Stimulated activated CD8-positive, alpha-beta memory T cell treated with anti-CD3 and anti-CD28 coated beads, Interleukin-15, amount 100 ng/mL, for 1 hour (primary cell): ENCODE results near the gene SH3GL3.

Source experiments
- DNase-seq: peaks from one replicate; pipeline ENCODE4 v3.0.0-alpha.2; 2020; ENCODE audit warnings: low read depth

Gene SH3GL3

DNA sequence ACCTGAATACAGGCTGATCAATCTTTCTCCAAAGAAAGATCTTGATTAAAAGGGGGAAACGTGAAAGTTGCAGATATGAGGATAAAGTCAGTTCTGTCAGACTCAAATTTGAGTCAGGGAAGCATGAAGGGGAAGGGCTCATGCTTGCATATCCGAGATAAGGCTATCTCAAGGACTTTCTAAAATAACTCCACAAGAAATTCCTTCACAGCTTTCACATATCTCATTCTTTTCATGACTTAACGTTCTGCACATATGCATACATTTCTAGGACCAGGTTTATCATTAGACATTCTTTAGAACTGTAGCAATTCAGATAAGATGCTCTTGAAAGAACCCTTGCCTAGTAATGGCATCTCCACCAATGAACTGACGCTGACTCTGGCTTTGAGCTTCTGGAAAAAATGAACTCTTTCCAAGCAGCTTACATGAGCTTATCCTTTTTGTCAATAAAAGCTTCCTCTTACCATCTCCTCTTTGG lies 15.9 kb downstream of the SH3GL3 start:
- DNase-seq = no peak

DNA sequence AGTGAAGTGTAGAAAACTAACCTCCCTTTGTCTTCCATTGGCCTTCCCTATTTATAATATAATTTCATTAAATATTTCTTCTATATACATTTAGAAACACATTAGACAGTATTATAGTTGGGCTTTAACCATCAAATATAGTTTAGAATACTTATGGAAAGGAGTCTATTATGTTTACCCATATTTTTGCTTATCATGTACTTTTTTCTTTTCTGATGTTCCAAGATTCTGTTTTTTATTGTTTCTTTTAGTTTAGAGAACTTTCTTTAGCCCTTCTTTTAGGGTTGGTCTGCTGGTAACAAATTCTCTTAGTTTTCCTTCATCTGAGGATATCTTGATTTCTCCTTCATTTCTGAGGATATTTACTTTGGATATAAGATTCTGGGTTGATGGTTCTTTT lies 23.7 kb downstream of the SH3GL3 start:
- no peak for DNase-seq

DNA sequence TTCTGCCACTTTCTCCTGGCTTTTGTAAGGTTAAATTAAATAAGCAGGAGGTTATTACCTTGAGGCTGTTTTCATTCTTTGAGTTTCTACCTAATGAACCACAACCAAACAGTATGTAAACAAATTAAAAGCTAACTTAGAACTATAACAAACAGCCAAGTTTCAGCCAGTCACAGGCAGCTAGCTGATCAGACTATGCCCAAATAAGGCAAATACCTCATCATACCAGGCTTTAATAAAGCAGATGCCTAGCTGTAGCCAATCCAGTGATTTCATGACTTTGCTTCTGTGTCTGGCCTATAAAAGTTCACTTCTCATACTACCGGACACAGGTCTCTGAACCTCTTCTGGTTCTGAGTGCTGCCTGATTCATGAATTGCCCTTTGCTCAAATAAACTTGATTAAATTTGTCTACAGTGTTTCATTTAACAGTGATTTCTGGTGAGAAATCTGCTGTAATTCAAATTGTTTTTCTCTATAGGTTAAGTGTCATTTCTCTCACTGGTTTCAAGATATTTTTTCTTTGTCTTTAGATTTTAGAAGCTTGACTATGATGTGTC lies 24.2 kb downstream of the SH3GL3 start:
- no peak for DNase-seq

DNA sequence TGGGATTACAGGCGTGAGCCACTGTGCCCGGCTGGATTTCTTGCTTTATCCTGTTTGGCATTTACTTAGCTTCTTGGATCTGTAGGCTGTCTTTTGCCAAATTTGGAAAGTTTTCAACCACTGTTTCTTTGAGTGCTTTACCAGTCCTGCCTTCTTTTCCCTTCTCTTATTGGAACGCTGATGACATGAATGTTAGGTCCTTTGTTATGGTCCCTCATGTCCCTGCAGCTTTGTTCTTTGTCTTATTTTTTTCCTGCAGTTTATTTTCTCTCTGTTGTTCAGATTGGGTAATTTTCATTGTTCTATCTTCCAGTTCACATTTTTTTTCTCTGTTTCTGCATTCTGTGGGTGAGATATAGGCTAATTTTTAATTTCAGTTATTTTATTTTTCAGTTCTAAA lies 25.0 kb downstream of the SH3GL3 start:
- no peak for DNase-seq

DNA sequence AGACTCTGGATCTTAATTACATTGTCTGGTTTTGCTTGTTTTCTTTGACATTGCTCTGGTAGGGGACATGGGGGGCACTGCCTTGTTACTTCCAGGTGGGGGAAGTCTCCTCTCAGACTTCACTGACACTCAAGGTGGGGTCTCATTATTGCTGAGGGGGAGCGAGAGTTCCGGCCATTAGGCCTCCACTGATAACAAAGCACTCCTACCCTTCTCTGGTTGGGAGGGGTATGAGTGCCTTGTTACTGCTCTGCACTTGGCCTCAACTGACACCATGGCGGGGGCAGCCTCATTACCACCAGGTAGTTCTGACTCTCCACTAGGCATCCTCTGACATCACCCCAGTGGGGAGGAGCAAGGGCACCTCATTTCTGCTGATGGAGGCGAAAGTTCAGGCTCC lies 25.7 kb downstream of the SH3GL3 start:
- no peak for DNase-seq

DNA sequence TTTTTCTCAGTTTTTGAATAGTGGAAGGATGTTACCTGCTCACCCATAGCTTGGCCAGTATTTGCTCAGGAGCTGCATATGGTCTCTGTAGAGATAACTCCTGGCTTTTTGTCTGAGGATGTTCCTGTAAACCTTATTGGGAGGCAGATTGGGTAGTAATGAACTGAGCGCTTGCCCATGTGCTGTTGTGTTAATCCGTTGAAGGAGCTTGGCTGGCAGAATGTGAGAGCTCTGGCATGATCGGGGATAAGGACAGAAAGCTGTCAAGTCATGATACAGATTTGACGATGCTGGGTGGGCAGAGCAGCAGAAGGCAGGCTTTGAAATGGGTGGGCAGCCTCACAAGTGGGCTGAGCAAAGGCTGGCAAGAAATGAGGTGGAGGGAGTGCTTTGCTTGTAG lies 27.4 kb downstream of the SH3GL3 start:
- DNase-seq = no peak

DNA sequence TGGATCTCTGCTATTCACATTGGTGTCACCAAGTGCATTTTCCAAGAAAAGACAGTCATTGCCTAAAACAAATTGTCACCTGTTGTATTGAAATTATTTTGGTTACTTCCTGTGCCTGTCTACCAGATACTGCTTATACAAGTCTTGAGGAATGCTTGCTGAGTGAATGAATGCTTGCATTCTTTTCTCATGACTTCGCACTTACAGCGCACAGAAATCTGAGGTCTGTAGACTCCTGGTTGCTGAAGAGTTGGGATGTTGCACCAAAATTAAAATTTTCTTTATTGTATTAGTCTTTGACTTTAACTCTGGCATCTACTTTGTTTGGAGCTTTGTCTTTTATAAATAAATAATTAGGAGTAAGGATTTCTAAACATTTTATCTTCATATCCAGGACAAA lies 28.4 kb downstream of the SH3GL3 start:
- no peak for DNase-seq

DNA sequence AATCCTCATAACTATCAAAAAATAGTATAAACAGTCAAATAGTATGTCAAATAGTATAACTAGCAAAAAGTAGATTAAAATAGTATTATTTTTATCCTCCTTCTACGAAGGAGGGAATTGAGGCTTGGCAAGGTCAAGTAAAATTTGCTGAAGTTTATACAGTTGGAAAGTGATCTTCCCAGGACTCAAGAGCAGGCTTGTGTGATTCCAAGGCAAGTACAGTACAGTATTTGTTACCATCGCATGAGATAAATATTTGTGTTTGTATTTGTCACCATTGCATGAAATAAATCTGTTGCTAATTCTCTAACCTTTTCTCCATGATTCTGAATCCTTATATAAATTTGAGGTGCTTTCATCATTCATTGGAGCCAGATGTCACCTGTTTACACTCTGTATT lies 28.9 kb downstream of the SH3GL3 start:
- DNase-seq = no peak

DNA sequence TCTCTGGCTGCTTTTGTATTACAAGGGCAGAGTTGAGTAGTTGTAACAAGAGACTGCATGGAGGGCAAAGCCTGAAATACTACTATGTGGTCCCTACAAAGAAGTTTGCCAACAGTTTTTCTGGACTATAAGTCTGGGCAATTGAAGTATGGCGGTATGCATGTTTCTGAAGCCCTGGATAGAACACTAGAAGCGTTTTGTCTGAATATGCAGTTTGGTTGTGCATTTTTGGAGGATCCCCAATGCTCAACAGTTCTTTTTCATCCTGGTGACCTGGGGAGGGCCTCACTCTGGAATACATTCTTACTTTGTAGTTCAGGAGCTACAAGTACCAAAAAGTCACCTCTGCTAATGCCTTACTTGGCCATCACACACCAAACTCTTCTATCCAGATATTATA lies 29.6 kb downstream of the SH3GL3 start:
- no peak for DNase-seq

DNA sequence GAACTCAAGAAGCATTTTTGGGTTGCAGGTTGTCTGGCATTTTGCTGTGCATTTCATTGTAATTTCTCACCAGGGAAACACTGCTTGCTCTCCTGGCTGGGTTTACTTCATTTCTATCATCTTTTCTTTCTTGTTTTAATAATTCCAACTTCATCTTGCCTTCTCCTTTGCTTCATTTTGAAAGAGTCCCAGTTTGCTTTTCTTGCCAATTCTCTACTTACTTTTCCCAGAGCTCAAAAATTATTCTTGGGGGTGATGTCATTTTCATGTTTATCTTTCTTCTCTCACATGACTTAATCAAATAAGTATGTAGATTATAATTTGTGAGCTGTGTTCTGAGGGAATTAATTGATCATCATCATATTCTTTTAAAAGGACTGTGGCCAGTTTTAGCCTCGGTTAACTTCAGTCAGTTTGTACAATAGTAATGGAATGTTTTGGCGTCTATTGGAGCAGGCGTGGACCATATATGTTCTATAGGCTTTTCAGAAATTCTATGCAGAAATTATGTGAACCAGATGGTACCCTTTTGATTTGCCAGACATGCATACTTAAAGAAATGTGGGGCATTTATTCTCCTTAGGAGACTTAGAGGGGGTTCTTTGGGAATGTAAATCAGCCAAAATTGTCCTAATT lies 30.1 kb downstream of the SH3GL3 start:
- no peak for DNase-seq

DNA sequence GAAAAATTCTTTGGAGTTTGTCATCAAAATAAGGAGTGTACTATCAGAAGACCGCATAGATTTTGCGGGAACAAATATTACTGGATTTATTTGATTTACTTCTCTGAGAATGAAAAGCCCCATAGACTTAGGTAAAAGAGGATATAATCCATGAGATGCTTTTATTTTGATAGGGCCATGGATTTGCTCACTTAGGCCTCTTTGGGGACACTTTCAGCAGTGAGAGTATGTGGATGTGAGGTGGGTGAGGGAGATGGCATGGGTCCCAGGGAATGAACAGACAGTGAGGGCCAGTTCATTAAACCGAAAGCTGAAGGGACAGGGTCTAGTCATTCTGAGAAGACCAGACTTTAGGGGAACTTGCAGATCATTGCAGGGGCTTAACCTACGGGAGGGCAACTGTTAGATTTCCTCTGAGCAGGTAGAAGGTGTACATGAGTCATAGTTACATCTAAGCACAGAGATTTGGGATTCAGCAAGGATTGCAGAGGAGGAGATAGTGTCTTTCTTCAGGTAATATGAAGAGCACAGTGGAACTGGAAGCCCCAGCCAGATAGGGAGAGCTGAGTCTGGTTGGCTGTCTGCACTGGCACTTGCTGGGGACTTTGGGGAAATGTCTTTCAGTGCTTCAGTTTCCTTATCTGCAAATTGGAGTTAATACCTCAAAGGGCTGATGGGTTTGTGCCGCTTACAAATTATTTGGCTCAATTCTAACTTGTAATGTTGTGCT lies 30.8 kb downstream of the SH3GL3 start:
- no peak for DNase-seq

DNA sequence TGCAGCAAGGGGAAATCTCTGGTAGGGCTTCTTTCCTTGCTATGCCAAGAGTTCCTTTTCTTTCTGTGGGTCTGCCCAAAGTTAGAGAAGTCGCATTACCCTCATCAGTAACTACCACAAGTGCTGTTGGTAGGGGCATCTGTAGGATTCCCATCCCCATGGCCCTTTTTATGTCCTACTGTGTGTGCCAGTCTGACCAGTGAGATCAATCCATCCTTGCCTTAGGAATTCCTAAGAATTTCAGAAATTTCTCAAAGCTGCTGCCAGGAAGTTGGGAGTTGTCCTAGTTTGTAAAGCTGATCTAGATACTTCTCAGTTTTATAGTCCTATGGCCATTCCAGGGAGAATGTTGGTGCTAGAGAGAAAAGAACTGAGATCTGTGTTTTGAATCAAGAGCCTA lies 36.5 kb downstream of the SH3GL3 start:
- no peak for DNase-seq

DNA sequence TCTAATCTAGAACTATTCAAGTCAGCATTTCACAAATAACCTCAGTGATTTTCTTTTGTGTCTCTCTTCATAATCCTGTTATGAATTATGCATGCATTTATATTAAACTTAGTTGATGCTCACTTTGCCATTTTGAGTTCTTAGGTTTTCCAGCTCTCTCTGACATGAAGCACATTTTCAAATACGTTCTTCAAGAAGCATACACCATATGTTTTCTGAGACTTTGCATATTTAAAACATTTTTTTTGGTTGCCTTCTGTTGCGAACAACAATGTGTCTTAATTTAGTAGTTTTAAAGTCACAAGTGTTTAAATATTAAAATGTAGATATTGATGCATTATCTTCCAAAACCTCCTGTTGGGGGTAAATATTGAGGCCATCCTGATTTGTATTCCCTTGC lies 37.5 kb downstream of the SH3GL3 start:
- DNase-seq = no peak

DNA sequence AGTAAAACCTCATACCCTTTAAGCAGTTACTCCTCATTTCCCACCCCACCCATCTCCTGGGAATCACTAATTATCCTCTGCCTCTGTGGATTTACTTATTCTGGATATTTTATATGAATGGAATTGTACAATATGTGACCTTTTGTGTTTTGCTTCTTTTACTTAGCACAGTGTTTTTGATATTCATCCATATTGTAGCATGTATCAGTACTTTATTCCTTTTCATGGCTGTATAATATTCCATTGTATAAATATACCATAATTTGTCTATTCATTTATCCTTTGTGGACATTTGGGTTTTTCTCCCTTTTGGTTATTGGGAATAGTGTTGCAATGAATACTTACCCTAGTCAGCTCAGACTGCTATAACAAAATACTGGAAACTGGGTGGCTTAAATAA lies 39.2 kb downstream of the SH3GL3 start:
- DNase-seq = no peak

DNA sequence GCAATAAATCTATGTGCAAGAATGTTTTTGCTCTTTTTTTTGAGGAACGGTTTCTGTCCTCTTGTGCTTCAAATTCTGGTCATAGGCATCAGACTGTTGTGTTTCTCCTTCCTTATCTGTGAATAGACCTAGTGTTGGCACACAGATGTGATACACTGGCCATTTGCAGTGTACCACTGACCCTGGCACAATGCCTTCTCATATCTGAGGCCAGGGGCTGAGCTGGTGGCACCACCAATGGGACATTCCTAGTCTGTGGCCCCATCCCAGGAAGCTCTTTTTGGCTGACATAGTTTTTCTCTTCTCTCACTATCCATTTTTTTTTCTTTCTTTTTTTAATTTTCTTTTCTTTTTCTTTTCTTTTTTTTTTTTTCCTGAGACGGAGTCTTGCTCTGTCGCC lies 40.4 kb downstream of the SH3GL3 start:
- no peak for DNase-seq

DNA sequence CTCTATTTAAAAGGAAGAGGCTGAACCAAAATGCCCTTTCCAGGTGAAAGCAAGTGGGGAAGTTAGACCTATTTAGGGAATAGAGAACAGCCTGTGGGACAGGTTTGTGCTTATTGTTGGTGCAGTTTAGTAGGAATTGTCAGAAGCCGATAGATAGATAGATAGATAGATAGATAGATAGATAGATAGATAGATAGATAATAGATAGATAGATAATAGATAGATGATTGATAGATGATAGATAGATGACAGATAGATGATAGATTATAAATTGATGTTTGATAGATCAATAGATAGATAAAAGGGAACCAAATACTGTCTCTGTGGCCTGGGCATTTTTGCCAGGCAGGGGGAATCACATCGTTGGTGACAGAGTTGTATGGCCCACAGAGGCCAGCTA lies 42.5 kb downstream of the SH3GL3 start:
- no peak for DNase-seq

DNA sequence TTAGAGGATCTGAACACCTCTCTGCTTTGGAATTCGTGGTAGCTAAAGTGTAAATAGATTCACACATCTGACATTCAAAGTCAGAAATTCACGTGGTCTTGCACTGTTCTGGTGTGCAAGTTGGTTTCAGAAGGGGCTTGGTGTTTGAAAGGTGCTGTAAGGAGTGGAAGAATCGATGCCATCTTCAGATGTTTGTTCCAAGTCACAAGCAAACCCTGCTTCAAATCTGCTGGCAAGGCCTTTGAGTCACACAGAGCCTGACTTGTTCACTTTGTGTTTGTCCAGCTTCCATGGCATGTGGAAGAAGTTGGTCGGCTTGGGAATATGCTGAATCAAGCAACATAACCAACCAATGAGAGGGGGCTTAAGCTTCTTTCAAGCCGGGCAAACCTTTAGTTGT lies 44.3 kb downstream of the SH3GL3 start:
- DNase-seq = no peak

DNA sequence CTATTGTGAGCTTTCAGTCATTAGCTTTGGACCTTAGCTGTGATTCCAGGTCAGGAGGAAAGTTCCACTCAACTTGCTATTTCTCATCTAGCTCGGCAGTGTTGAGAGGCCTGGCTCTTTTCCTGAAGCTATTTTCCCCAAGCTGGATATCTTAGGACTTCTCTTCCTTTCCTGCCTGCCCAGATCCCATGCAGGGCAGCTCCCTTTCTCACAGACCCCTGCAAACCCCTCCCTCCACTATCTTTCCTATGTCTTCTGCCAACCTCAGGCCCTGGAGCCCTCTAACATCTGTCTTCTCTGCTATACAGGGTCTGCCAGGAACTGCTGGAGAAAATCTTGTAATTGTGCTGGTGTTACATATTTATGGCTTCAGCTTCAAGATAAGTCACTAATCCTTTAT lies 49.6 kb downstream of the SH3GL3 start:
- DNase-seq = no peak

DNA sequence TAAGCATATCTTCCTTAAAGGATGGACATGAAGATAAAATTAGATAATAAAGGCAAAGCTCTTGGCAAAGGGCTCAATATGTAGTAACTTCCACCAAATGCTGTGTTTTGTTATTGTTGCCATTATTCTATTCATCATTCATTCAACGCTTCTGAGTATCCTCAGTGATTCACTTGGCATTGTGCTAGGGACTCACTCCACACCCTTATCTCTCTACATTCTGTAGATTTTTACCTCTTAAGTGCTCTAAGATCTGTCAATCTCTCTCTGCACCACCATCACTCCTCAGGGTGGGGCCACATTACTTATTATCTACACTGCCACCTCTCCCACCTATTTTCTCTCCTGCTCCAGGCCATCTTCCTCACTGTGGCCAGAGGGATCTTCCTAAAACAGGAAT lies 51.2 kb downstream of the SH3GL3 start:
- no peak for DNase-seq

DNA sequence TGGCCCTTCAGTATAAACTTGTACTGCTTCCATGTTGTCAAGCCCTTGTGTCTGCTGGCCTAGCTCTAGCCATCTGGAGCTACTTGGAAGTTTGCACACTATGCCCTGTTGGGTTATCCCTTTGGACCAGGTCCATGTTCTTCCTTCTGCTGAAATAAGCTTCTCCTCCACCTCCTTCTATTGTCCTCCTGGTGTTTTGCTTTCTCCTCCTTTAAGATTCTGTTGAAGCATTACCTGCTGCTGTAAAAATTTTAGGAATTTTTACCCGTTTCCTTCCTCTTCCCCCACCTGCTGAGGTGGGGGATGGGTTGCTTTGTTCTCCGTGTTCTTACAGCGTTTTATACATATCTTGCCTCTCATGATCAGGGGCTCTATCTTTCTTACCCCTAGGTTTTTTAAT lies 51.7 kb downstream of the SH3GL3 start:
- no peak for DNase-seq

DNA sequence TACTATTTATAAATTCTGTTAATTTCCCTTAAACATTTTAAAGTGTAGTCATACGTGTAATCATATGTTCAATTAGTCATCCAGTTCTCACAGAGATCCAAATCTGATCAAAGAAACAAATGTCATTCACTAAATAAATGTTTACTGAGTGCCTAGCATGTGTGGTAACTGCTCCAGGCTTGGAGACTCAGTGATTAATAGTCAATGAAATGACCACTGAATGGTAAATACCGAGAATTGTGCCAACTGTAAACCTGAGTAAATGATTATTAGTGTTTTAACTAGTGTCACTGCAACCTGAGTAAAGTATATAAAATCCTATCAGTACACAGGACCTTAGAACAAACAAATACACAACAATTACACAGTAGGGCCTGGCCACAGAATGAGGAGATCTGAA lies 52.3 kb downstream of the SH3GL3 start:
- DNase-seq = no peak

DNA sequence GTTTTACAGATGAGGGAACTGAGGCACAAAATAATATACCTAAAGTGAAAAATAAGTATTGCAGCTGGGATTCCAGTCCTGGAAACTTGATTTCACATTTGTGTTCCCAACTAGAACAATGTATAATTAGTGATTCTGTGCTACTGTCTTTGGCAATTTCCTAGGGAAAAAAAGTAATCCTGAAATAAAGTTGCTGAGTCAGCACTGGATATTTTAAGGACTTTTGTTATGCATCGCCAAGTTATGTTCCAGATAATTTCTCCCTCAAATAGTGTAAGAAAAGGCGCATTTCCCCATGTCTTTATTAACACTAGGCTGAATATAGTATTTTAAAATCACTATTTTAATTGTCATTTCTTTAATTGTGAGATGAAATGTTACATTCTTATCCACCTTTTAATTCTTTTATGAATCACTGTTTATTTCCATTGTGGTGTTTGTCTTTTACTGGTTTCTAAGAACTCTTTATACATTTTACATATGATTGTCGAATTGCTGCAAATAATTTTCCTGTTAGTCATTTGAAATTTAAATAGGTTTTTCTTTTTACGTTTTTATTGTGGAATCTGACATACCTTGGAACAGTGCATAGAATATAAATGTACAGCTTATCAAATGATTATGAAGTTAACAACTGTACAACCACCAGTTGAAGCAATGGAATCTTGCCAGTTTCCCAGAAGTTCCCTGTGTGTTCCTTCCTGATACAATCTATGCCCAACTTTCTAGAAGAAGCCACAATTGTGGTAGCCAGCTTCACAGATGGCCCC lies 56.6 kb downstream of the SH3GL3 start:
- no peak for DNase-seq

DNA sequence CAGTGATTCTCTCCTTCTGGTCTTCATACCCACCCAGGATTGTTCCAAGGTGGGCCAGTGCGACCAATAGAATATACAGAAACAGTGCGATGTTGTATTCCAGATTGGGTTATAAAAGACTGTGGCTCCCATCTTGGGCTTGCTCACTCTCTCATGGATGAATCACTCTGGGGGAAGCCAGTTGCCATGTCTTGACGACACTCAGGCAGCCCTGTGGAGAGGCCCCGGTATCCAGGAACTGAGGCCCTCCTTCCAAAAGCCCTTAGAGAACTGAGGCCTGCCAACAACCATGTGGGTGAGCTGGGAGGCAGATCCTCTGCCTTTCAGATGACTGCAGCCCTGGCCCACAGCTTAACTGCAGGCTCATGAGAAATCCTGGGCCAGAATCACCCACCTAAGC lies 57.2 kb downstream of the SH3GL3 start:
- no peak for DNase-seq
